HUDEP-2 (cell line): Measurements from ENCODE around the gene MEGF11.

ENCODE experiments used
- DNase-seq, 76 experiments: peaks; one replicate each; lab custom pipeline; 2025; ENCODE audit not compliant: unreplicated experiment in 76 of 76; lab: John Stamatoyannopoulos, UW

MEGF11 gene

DNA sequence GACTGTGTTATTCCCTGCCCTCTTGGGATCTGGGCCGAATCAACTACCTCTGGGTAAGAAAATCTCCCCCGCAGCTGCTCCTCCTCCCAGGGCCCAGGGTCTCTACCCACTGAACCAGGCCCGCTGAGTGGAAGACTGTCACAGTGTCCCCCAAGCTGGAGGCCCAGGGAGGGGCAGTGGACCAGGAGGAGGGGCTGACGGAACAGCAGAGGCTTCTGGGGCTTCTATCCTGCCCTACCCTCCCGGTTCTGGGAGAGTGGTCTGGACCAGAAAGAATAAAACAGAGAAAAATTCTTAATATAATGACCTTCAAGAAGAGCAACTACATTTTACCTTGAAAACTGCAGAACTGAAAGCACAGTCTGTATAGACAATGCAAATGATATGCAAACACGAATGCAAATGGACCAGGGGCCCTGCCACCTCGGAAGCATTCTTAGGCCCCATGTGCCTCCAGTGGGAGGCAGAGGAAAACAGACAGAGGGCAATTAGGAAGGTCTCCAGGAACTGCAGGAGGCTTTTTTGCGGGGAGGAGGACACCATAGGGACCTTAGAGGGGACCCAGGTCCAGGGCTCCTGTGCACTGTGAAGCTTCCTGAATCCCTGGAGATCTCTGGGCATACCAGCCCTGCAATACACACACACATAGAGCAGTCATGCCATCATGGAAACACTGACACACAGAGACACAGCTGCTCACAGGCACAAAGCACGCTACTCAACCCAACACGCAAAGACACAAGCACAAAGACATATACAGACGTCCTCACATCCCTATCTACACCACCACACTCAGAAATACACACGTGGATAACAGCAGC, 12.3 kb downstream of the MEGF11 start:
- no peak for DNase-seq

DNA sequence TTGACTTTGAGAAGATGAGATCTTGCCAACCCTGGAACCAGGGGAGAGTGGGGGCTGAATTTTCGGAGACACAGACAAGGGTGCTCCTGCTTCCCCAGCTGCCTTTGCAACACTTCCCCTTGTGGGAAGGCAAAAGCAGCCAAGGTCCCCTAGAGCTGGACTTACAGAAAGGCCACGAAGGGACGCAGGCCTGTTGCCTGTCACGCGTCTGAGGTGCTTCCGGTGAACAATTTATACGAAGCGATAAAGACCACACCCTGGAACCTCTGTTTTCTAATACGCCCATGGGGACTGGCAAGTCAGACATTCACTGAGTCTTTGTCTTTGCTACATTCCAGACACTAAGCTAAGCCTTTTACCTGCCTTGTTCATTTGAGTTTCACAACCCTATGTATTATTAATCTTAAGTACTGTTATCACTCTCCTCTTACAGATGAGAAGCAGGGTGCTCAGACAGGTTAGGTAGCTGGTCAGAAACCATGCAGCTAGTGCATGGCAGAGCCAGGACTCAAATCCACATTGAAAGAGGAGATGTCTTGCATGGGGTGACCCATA, 13.2 kb downstream of the MEGF11 start:
- peak in 1 of 76 experiments; percentile 43 for DNase-seq

DNA sequence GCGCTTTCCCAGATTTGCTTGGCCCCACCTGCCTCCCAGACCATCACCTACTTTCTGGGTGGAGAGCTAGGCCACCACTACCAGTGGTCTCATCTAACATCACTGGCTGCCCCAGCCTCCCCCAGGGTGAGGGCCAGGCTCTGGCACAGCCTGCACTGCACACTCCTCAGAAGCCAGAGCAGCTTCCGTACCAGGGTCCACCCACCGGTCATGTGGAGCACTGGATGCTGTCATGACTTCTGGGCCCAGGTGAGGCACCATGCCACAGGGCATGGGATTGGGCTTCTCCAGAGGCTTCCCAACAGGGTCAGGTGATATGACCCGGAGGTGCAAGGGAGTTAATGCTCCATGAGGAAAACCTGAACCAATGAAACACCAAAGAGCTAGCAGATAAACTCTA, 14.0 kb downstream of the MEGF11 start:
- no peak for DNase-seq

DNA sequence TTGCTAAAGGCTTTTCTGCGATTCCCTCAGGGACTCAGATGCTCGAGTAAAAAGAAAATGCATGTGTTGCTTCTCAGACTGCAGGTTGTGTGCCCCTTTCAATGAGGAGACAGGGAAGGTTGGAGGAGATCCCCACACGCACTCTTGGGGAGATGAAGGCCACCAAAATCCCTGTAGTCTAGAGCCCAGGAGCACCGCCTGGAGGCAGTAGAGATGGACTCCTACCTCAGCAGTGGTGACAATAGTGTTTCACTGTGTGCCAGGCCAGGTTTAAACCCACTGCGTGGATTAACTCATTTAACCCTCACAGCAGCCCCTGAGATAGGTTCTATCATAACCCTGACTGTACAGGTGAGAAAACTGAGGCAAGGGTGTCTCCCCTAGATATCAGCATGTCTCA, 15.2 kb downstream of the MEGF11 start:
- DNase-seq: no peak

DNA sequence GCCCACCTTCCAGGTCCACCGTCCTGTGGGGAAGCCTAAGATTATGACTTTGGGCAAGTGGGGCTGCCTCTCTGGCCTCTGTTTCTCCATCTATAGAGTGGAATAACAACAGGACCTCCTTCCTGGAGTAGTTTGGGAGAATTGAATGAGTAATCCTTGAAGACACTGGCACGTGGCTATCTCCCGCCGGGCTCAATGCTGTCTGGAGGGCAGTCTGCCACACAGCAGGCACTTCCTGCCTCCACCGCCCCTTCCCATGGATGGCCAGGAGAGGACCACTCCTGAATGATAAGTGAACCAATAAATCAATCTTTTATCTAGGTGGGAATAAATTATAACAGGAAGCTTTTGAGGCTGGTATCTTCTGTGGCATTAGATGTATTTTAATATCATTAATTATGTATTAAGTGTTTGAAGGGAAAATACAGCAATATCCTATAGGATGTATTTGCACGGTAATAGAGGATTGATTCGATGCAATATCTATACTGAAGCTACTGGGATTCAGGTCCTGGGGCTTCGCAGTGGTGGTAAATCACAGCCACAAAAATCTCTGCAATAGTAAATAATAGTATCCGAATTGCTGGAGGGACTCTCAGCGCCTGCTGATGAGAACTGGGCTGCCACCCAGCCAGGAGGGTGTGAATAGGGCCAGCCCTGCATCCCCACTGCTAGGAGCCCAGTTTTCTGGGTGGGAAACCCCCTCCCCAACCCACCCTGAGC, 15.9 kb downstream of the MEGF11 start:
- DNase-seq: no peak

DNA sequence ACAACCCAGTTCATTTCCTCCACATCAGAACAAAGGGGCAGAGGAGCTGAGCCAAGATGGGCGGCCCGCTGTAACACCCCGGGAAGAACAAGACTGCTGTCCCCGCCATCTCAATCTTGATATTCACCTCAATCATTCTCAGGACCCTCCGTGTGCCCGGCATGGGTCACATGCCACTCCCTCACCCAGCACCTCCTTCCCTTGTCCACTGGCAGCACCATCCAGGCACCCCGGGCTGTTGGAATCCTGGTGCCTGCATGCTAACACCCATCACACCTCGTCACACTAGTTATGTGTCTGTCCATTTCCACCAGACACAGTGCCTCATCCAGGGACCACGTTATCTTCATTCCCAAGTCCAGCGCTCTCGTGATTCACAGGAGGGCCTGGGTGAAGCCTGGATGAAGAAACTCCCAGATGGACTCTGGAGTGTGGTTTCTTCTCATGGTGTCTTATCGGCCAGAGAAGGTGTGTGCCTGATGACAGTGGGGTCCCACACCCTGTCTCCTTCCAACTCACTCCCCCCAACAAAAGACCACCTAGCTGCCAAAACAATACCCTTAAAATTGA, 16.7 kb downstream of the MEGF11 start:
- no peak for DNase-seq

DNA sequence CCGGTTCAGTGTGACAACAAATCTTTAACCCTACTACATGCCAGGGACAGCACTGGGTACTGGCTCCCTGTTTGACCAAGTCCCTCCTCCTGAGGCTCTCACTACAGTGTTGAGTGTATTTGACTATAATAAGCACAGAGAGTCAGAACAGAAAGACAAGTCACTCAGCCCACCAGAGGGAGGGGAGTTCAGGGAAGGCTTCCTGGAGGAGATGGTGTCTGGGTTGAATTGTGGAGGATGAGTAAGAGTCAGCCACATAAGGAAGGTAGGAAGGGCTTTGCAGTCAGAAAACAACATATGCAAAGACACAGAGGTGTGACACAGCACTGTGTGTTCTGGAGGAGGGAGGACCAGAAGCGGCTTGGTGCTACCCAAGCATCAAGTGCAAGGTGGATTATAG, 17.7 kb downstream of the MEGF11 start:
- DNase-seq: no peak

DNA sequence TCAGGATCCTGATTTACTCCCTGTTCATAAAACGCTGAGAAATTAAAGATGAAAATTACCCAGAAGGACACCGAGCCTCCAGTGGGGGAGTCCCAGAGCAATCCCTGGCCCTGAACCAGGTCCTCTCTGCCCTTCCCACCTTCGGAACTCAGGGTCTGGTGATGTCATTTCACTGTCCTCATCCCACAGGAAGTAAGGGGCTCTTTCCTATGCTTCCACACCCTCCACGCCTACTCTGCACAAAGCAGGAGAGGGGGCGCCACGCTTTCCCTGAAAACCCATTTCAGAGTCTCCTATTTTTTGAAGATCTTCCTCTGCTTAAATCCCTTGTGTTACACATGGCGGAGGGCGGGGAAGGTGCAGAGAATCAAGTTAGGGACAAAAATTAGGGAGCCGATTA, 18.8 kb downstream of the MEGF11 start:
- DNase-seq: no peak

DNA sequence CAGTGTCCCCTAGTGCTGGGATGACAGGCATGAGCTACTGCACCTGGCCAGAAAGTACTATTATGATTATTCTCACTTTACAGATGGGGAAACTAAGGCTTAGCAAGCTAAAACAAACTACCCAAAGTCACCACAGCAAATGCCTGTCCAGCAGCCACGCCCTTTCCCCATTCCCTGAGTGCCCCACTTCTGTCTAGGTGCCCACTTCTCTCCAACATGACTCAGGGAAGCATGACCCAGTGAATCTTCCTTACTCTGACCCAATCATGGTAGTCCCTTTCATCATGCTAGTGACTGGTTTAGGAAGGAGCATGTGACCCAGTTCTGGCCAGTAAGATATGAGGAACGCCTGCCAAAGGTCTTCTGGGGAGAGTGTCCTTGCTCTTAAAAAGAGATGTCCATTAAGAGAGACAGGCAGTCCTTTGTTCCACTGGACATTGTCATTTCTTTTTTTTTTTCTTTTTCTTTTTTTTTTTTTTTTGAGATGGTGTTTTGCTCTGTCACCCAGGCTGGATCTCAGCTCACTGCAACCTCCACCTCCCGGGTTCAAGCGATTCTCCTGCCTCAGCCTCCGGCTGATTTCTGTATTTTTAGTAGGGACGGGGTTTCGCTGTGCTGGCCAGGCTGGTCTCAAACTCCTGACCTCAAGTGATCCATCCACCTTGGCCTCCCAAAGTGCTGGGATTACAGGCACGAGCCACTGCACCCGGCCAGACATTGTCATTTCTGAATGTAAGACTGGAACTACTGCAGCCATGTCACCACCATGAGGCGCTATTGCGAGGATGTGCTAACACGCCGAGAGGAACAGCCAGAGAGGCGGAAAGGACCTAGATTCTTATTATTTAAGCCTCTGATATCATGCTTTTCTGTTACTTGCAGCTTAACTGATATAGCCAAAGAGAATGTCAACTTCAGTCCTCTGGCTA, 19.8 kb downstream of the MEGF11 start:
- peak in 24 of 76 experiments; percentile 10 to 59 (median 32) for DNase-seq

DNA sequence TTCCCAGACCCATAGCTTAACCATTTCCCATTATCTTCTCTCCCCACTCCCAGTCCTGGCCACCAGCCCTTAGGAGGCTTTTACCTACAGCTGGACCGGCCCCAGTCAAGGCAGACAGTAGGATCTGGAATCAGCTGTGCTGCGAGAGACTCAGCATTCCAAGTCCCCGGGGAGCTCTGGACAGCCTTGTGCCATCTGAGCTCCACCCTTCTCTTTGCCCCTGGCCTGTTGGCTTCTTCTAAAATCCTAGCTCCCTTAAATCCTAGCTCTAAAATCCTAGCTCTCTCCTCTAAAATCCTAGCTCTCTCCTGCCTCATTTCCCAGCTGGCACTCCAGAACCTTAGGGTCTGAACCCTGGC, 21.3 kb downstream of the MEGF11 start:
- DNase-seq: no peak

DNA sequence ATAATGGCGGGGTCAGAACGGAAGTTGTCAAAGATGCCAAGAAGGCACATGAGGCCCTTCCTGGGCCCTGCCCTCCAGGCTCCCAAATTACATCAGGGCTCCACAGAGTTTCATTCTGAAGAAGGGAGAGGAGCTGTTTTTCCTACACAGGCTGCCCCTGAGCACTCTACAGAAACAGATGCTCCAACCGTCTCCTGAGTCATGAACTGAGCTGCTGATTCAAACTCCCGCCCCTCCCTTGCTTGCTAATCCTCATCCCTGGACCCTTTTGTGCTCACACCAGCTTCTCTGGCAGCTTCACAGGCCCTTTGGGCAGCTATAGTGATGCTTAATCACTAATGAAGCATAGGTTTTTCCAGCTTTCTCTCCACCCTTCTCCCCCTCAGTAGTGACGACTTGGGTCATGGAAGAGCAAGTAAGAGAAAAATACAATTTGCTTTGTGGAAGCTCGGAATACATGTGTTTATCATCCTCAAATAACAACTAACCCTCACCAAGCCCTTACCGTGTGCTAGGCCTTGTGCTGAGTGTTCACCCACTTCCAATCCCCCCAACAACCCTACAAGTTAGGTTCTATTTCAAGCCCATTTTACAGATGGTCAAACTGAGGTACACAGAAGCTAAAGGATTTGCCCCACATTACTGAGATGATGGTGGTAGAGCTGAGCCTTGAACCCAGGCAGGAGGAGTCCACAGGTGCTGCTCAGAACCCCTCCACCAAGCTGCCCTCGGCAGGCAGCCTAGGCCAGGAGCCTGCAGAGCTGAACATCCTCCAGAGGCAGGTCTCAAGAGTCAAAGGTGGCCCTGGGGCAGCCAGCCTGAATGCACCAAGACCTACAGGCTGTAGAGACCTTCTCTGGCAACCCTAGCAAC, 21.9 kb downstream of the MEGF11 start:
- peak in 37 of 76 experiments; percentile 4 to 85 (median 49) for DNase-seq

DNA sequence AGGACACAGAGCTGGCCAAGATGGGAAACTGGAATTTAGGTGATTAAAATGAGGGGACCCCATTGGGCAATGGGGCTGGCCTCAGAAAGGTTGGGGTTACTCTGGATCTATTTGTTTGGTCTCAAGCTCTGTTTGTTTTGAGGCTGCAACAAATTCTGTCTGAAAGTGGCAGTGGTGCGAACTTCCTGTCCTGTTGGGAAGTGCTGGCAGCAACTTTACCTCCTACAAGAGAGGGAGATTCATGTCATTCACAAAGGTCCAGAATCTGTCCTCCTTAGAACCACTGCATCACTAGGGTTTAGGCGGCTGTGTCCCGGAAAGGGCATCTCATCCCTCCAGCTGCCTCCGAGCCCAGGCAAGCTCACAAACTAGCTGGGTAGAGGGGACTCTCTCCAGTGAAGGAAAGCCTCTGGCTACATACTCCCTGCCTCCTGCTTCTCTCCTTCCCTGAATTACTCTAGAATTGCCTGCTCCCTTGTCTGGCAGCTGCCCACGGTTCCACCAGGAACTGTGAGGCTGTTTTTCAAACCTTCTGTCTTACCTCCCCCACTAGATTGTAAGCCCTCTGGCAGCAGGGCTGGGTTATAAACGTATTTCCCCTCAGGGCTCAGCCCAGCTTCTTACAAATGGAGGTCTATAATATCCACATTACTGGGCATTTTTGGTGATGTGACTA, 23.6 kb downstream of the MEGF11 start:
- no peak for DNase-seq

DNA sequence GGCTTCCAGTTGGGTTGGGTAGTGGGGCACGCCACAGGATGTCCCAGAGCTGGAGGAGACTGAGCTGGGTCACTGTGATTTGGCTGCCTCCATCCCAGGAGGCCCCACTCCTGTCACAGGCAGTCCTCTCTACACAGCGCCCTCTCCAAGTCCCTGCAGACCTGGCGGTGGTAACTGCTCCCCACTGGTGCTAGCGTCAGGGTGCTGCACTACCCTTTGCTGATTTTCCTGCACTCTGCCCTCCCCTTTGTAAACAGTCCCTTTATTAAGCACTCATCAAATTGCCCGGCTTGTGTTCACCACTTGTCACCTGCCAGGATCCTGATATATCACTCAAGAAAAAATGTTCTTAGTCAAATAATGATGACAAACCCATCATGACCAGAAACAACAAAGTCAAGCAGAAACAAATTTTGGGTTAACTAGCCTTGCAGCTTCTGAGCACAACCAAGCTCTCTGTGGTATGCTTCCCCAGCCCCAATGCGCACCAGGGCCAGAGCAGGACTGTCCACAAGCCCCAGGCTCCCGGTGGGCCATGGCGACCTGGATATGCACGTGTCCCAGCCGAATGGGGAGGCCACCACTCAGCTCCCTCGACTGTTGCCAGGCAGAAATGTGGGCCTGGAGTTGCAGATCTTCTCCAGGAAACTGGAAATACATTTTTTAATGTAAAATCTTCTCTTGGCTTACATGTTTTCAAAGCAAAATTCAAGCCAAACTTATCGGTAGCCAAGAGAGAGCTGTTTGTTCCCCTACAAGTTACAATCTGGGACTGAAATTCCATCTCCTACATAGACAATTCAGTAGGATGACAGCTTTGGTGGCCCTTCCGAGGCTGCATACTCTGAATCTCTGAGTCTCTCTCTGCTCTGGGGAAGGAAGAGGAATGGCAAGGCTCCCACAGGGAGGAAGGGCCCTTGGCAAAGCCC, 24.5 kb downstream of the MEGF11 start:
- no peak for DNase-seq

DNA sequence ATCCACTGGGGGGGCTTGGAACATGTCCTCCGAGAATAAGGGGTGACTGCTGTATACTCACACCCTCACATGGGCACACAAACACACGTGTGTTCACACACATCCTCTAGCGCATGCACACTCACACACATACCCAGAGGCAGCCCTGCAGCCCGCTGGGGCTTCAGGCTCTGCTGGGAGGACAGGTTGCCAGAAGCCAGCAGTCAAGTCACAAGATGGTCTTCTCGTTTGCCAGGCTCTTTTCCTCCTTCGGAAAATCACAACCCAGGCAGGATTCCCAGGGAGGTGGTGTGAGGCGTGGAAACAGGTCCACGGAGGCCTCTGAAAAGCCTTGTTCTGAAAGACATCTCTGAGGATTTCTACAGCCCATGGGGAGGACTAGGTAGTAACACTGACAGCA, 26.8 kb downstream of the MEGF11 start:
- no peak for DNase-seq

DNA sequence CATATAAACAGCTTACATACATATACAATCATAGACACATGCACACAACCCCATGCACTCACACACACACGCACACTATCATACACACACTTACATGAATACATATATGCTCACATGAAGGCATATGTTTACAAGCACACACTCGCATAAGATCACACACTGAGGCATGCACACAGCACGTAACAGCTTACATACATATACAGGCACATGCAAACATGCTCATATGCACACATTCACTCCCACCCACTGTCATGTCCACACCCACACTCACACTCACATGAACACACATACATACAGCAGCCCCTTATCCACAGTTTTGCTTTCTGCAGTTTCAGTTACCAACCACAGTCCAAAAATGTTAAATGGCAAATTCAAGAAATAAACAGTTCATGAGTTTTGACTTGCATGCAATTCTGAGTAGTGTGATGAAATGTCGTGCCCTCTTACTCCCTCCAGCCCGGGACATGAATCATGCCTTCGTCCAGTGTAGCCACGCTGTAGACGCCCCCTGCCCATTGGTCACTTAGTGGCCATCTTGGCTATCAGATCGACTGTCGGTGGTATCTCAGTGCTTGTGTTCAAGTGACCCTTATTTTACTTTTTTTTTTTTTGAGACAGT, 27.8 kb downstream of the MEGF11 start:
- no peak for DNase-seq

DNA sequence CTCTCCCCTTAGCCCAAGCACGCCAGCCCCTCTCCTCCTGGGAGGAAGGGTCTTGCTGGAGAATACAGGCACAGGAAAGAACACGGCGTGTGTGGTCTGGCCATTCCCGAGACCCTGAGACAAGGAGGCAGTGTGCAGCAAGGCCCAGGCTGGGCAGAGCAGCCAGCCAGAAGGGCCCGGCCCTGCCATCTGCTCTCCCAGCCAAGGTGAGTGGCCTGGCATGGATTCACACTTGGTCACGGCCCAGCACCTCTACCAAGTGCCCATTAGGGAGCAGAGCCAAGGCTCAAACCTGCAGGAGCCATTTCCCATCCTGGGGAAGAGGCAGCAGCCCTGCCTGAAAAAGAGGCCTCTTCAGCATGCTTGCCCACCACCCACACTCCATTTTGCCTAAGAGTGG, 28.6 kb downstream of the MEGF11 start:
- no peak for DNase-seq
